H1 (cell line): Measurements from ENCODE around the gene SERAC1. TPM values are rescaled to one million over a fixed set of nuclear protein-coding genes. Genes with fewer than 3 reads are reported as not detected.

Experiments
- CHD7 ChIP-seq: fragments of 300-600 bp; sonication (generic); IDR thresholded peaks from 2 replicates; pipeline ENCODE4 v1.7.1; 2012; ENCODE audit warnings: low read length, moderate library complexity, mild to moderate bottlenecking, inconsistent platforms; ENCODE audit not compliant: insufficient replicate concordance
- JUND ChIP-seq: IDR thresholded peaks from 2 replicates; pipeline ENCODE4 v1.6.1; 2011; ENCODE audit warnings: mild to moderate bottlenecking, improper control_type of control experiment, low read length
- MAFK ChIP-seq: IDR thresholded peaks from 2 replicates; pipeline ENCODE4 v1.6.1; 2012; ENCODE audit warnings: low read depth, mild to moderate bottlenecking, improper control_type of control experiment, low read length
- POLR2AphosphoS5 ChIP-seq: IDR thresholded peaks from 2 replicates; pipeline ENCODE4 v1.6.1; 2011; ENCODE audit warnings: low read depth, low read length
- RNF2 ChIP-seq: fragments of 200-900, 300-1000 bp; sonication (generic); IDR thresholded peaks from 2 replicates; pipeline ENCODE4 v1.7.1; 2016; ENCODE audit warnings: borderline replicate concordance, low read depth, mild to moderate bottlenecking, antibody characterized with exemption, low read length; ENCODE audit not compliant: poor library complexity, severe bottlenecking; ENCODE audit errors: missing control alignments
- SP1 ChIP-seq: IDR thresholded peaks from 2 replicates; pipeline ENCODE4 v1.6.1; 2011; ENCODE audit warnings: low read depth, low read length
- SP2 ChIP-seq: IDR thresholded peaks from 2 replicates; pipeline ENCODE4 v1.6.1; 2012; ENCODE audit warnings: mild to moderate bottlenecking, low read length, inconsistent platforms
- TBP ChIP-seq: IDR thresholded peaks from 2 replicates; pipeline ENCODE4 v1.6.1; 2011; ENCODE audit warnings: low read depth, low read length, improper control_type of control experiment
- ZNF274 ChIP-seq: IDR thresholded peaks from 2 replicates; pipeline ENCODE4 v1.7.0; 2012; ENCODE audit warnings: low read length, borderline replicate concordance; ENCODE audit errors: extremely low read depth
- polyA plus RNA-seq, 7 experiments: library from polyadenylated mRNA; depleted of rRNA in 3 of 7; stranded (reverse) in 5 of 7; unstranded in 2 of 7; fragments of >200 nt in 5 of 7; fragments of 200-250 nt in 2 of 7; gene quantifications; 1 replicate in 5 of 7; 2 replicates in 1 of 7; 4 replicates in 1 of 7; pipeline versions ENCODE4 v1.2.1 to v1.2.3, GENCODE V29; 2011 to 2013; ENCODE audit warnings: missing spikeins in 2 of 7, mixed read lengths in 2 of 7
- total RNA-seq: library from RNA; stranded (reverse); fragmentation: NEBNext Ultra II Directional; extraction: Animal tissue kit (Norgen Biotek cat#: 25700); gene quantifications from 2 replicates; pipeline ENCODE4 v1.2.1, GENCODE V29; 2021

The SERAC1 gene
- total and polyA plus RNA-seq, 2 of the 8 experiments (the other 6 are each of a cell fraction or from before 2014, with no cell fraction given): 7.3 to 9.0 TPM

- TF ChIP-seq CHD7: no peak
- TF ChIP-seq JUND: no peak
- TF ChIP-seq SP2: no peak
- no peak for TF ChIP-seq MAFK
- no peak for TF ChIP-seq SP1
- TF ChIP-seq POLR2AphosphoS5: no peak
- no peak for TF ChIP-seq RNF2
- no peak for TF ChIP-seq ZNF274
- no peak for TF ChIP-seq TBP
Measured at GRCh38 chr6:158150701-158151100, 17.4 kb downstream of the SERAC1 start (continued).
